ENCODE results near the gene LRRC37A.
"Not testable (repeated sequence)": the region's sequence is repeated elsewhere in the genome, so short reads cannot be mapped to it uniquely, and the experiment has no call there.

- TF ChIP-seq, protein P1, sequence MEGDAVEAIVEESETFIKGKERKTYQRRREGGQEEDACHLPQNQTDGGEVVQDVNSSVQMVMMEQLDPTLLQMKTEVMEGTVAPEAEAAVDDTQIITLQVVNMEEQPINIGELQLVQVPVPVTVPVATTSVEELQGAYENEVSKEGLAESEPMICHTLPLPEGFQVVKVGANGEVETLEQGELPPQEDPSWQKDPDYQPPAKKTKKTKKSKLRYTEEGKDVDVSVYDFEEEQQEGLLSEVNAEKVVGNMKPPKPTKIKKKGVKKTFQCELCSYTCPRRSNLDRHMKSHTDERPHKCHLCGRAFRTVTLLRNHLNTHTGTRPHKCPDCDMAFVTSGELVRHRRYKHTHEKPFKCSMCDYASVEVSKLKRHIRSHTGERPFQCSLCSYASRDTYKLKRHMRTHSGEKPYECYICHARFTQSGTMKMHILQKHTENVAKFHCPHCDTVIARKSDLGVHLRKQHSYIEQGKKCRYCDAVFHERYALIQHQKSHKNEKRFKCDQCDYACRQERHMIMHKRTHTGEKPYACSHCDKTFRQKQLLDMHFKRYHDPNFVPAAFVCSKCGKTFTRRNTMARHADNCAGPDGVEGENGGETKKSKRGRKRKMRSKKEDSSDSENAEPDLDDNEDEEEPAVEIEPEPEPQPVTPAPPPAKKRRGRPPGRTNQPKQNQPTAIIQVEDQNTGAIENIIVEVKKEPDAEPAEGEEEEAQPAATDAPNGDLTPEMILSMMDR (IDR thresholded peaks at IDR 0.05; ENCODE audit: low read length) = not testable (repeated sequence)
- not testable (repeated sequence) for TF ChIP-seq EZH2 (IDR thresholded peaks at IDR 0.05; ENCODE audit: borderline replicate concordance, low read length)
Observed at GRCh38 chr17:46282635-46283034, 12.3 kb upstream of the LRRC37A start.
